ENCODE data around the gene PLAC9.
A peak's percentile ranks its signal among the peaks of the same experiment; 100 is the strongest.
"Not testable (repeated sequence)": the region's sequence is repeated elsewhere in the genome, so short reads cannot be mapped to it uniquely, and the experiment has no call there.

Gene PLAC9

GRCh38 chr10:80139265-80139664 lies 6.7 kb downstream of the PLAC9 start:
- no peak for DNase-seq (ENCODE audit: low spot score)

GRCh38 chr10:80140251-80140650 lies 7.7 kb downstream of the PLAC9 start:
- no peak for DNase-seq (ENCODE audit: low spot score)

- DNase-seq (ENCODE audit: low spot score), result no peak
Measured at GRCh38 chr10:80141696-80142460, 9.3 kb downstream of the PLAC9 start.

- DNase-seq (ENCODE audit: low spot score), result peak; percentile 24
Measured at GRCh38 chr10:80144067-80144695, 11.7 kb downstream of the PLAC9 start.

GRCh38 chr10:80144696-80145131 lies 12.2 kb downstream of the PLAC9 start:
- peak; percentile 34 for DNase-seq (ENCODE audit: low spot score)

- not testable (repeated sequence) for DNase-seq (ENCODE audit: low spot score)
Measured at GRCh38 chr10:80145406-80146308, 13.1 kb downstream of the PLAC9 start.

GRCh38 chr10:80146918-80147317 lies 14.4 kb downstream of the PLAC9 start:
- DNase-seq (ENCODE audit: low spot score), result no peak

GRCh38 chr10:80148166-80148805 lies 15.8 kb downstream of the PLAC9 start:
- no peak for DNase-seq (ENCODE audit: low spot score)

- DNase-seq (ENCODE audit: low spot score), result no peak
Measured at GRCh38 chr10:80149123-80149522, 16.6 kb downstream of the PLAC9 start.

- DNase-seq (ENCODE audit: low spot score), result no peak
Measured at GRCh38 chr10:80150172-80150571, 17.6 kb downstream of the PLAC9 start.

- no peak for DNase-seq (ENCODE audit: low spot score)
Measured at GRCh38 chr10:80152820-80153219, 20.3 kb downstream of the PLAC9 start.

GRCh38 chr10:80153460-80153859 lies 20.9 kb downstream of the PLAC9 start:
- no peak for DNase-seq (ENCODE audit: low spot score)

- DNase-seq (ENCODE audit: low spot score), result no peak
Measured at GRCh38 chr10:80154626-80154977, 22.1 kb downstream of the PLAC9 start.

- DNase-seq (ENCODE audit: low spot score), result no peak
Measured at GRCh38 chr10:80154978-80155695, 22.6 kb downstream of the PLAC9 start.

GRCh38 chr10:80155696-80156215 lies 23.2 kb downstream of the PLAC9 start:
- no peak for DNase-seq (ENCODE audit: low spot score)

- no peak for DNase-seq (ENCODE audit: low spot score)
Measured at GRCh38 chr10:80156216-80156615, 23.7 kb downstream of the PLAC9 start.

GRCh38 chr10:80157561-80157960 lies 25.0 kb downstream of the PLAC9 start:
- no peak for DNase-seq (ENCODE audit: low spot score)

GRCh38 chr10:80158126-80158525 lies 25.6 kb downstream of the PLAC9 start:
- DNase-seq (ENCODE audit: low spot score), result no peak

- no peak for DNase-seq (ENCODE audit: low spot score)
Measured at GRCh38 chr10:80158598-80159127, 26.1 kb downstream of the PLAC9 start.

- DNase-seq (ENCODE audit: low spot score), result no peak
Measured at GRCh38 chr10:80159166-80159873, 26.8 kb downstream of the PLAC9 start.

Measured in CD4-positive, alpha-beta T cell treated with Interleukin-6 at 100 ng/mL for 8 hours (primary cell).